NCI-H510A treated with DMSO at 0.1 percent for 48 hours (cell line): Measurements from ENCODE around the gene LBHD2.
"Not testable (repeated sequence)": the region's sequence is repeated elsewhere in the genome, so short reads cannot be mapped to it uniquely, and the experiment has no call there.

Experiments
- DNase-seq: peaks from one replicate; lab custom pipeline; 2025; lab: John Stamatoyannopoulos, UW

LBHD2 gene

DNA sequence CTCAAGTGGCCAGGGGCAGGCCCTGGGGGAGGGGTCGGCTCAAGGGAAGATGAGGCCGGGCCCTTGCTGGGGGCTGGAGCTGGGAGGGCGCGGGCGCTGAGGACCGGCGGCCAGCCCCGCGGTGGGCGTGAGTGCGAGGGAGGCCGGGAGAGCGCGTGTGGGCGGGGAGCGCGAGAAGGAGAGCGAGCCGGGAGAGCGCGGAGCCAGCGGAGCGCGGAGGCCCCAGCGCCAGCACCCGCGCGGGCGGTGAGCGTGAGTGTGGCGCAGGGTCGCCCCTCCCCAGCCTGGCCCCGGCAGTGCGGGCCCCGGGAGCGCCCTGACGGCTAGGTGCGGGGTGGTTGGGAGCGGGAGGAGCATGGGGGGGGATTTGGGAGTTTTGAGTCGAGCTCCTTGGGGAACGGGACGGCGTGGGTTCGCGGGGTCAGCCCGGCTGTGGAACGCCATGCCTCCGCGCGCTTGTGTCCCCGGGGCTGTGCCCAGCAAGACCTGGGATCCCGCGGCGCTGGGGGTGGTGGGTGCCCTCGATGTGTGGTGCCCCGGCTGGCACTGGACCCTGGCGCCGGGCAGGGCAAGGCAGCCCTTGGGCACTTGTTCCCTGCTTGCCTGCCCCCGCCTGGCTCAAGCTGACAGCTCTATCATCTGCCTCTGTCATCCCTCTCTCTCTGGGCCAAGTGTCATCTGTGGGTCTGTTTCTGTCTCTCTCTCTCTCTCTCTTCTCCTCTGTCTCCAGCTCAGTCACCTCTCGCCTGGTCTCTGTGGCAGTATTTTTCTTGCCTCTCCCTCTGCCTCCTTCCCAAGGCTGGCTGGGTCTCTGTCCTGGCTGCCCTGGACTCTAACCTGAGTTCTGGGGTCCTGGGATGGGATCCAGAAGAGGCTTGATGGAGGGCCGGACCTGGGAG lies at the start of gene LBHD2:
Gene LBHD2, plus strand, starts transcription at position 190 of the 899 bp plus-strand sequence. CDS start 1,803 bp downstream, outside the sequence.
- DNase-seq, result no peak

DNA sequence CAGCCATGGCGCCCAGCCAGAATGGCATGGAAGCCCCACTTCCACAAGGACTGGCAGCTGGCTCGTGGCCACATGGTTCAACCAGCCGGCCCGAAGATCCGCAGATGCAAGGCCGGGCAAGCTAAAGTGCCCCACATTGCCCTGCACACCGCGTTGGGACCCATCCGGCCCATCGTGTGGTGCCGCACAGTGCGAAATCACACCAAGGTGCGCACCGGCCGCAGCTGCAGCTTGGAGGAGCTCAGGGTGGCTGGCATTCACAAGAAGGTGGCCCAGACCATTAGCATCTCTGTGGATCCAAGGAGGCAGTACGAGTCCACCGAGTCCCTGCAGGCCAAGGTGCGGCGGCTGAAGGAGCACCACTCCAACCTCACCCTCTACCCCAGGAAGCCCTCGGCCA lies 42.5 kb upstream of the LBHD2 start:
- no peak for DNase-seq

DNA sequence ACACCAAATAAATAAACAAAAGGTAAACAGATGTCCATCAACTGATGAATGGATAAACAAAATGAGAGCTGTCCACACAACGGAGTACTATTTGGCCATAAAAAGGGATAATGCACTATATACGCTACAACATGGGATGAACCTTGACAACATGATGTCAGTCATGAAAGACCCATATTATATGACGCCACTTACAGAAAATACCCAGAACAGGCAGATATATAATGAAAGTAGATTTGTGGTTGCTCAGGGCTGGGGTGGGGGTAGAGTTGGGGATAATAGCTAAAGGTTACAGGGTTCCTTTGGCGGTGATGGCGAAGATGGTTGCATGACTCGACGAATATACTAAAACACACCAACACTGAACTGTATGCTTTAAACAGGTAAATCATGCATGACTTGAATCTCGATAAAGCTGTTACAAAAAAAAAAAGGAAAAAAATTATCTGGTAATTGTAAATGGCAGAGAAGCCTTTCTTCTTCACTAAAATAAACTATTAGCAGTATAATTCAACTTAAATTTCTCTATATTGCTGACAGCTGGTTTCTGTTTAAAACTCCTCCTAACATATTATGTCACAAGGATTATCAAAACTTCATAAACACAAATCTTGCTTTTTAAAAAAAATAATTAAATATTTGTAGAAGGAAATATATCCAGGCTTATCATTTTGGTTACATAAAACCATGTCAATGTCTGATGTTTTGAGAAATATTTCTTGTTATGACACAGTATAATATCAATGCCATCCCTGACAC lies 40.6 kb upstream of the LBHD2 start:
- no peak for DNase-seq

DNA sequence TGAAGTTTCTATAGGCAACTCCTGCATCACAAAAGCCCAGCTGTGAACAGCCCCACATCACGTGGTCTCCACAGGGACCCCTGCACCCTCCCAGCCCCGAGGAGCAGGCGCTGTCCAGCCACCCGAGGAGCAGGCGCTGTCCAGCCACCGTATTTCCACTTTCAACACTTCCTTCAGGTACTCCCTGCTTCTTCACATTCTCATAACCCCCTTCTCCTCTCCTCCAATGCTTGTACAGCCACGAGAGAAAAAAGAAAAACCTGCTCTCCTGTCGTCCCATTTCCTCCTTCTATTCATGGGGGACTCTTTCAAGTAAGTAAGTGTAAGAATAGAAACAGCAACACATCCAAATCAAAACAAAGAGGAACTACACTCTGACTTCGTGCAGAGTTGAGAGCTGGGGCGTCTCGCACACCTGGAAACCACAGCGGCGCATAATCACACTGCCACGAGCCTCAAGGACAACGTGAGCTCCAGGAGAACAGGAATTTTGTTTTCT lies 38.6 kb upstream of the LBHD2 start:
- no peak for DNase-seq

DNA sequence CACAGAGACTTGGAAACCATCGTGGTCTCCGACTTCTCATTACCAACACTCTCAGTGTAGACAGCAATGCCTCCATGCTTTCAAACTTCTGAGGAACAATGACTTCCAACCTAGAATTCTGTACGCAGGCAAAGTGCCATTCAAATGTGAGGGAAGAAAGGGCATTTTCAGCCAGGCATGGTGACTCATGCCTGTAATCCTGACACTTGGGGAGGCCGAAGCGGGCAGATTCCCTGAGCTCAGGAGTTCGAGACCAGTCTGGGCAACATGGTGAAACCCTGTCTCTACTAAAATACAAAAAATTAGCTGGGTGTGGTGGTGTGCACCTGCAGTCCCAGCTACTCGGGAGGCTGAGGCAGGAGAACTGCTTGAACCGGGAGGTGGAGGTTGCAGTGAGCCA lies 36.6 kb upstream of the LBHD2 start:
- DNase-seq, result not testable (repeated sequence)

DNA sequence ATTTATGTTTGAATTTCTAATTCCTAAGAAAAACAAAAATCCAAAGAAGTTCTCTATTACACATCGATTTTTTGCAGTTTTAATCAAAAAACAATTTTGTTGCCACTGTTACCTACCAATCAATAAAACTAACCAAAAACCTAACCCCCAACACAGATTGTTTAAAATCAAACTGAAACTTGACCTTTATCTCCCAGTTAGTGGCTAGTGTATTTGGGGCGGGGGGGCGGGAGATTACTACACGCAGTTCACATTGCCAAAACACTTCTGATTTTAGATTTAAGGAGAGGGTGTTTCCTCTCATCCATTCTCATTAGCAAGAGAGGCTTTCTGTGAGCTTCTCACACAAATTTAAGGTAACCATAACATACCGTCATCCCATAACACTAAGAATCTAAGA lies 33.1 kb upstream of the LBHD2 start:
- no peak for DNase-seq

DNA sequence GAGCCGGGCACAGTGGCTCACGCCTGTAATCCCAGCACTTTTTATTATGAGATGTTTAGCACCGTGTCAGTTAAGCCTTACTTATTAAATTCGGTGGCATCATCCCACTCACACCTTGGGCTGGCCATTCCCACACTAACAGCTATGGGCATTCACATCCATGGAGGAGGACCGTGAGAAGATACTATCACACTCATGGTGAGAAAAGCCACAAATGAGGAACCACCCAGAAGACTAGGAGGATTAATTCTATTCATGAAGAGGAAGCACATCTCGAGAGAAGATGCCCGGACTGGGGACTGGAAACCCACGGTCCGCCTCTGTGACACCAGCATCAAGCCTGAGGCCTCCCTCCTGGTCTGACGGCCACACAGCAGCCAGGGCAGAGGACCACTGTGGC lies 31.6 kb upstream of the LBHD2 start:
- DNase-seq, result no peak

DNA sequence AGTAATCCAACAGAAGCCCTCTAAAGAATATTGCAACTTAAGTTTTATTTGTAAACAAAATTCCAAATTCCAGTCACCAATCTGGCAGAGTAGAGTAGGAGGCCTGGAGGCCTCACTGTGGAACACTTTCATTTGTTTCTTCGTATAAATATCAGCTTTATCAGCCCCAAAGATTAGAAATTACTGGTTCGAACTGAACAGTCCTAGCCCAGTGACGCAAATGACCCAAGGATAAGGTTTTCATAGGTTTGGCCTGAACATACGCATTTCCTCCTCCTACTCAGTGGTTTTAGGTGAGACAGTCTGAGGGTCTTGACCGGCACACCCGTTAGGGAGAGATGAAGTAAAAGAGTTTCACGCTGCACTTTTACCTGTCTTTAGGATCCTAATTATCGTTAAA lies 28.3 kb upstream of the LBHD2 start:
- DNase-seq, result no peak

DNA sequence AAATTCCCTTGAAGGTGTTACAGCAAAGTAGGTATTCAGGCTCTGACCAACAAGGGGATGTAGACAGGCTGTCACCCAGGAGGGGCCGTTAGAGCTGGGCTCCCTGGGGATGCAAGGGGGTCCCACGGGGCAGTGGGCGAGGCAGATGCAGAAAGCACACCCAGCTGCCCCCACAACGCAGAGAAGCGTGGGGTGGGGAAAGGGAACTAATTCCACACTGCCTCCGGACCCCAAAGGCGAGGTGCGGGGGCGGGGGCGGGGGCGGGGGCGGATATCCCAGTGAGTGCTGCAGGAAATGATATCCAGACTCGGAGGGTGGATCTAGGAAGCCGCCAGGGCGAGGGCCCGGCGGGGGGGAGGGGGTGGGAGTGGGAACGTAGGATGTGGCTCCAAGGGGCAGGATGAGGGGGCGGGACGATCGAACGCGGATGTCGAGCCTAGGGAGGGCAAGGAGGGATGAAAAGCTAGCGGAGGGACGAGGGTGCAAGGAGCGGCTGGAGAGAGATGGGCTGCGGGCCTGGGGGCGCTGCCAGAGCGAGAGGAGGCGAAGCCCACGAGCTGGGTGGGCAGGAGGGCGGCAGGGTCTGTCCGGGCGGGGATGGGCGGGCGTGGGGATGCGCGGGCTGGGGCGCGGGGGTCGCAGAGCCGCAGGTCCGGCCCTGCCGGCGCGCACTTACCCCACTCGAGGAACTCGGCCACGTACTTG lies 27.5 kb upstream of the LBHD2 start:
- DNase-seq, result peak; percentile 23

DNA sequence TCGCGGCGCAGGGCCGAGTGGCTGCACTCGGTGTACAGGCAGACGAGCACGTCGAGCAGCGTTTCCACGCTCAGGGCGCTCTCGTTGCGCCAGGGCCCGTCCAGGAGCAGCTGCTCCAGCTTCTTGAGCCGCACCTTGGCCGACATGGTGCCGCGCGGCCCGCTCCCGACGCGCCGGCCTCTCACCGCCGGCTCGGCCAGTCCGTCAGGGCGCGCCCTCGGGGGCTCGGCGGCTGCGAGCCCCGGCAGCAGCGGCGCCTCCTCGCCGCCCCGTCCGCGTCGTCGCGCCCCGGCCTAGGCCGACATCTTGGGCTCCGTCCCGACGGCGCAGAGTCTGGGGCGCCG lies 27.0 kb upstream of the LBHD2 start:
- DNase-seq, result no peak

DNA sequence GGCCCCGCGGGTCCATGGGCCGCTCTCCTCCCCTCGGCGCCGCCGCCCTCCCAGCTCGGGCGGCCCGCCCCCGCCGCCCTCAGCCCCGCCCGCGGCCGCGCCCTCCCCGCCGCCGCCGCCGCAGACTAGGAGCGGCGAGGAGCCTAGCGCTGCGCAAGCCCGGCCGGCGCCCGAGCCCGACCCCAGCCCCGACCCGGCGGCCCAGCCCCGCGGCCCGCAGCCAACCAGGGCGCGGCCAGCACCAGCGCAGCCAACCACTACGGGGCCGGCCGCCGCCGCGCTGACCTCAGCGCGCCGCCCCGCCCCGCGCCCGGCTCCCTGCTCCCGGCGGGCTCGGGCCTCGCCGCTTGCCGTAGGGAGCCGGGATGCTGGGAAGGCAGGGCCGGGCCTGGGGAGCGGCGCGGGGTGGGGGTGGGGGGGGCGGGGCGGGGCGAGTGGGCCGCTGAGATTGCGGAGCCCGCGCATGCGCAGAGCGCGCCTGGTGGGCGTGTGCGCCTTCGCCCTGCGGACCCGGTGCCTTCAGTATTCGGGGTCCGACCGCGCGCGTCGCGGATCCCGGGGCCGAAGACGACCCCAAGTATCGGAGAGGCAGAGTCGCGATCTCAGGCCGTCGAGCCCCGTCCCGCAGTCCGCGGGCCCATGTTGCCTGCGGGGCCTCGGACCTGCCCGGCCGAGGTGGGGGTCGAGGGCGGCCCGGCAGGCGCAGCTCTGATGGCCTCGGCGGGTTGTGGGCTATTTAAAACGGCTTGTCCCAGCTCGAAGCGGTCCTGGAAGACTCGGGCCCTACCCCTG lies 26.4 kb upstream of the LBHD2 start, which contains the start of gene CDC42BPB:
Gene CDC42BPB, minus strand, starts transcription at position 178 of the 792 bp plus-strand sequence. CDS start 376 bp downstream, outside the sequence.
- DNase-seq, result peak; percentile 74

DNA sequence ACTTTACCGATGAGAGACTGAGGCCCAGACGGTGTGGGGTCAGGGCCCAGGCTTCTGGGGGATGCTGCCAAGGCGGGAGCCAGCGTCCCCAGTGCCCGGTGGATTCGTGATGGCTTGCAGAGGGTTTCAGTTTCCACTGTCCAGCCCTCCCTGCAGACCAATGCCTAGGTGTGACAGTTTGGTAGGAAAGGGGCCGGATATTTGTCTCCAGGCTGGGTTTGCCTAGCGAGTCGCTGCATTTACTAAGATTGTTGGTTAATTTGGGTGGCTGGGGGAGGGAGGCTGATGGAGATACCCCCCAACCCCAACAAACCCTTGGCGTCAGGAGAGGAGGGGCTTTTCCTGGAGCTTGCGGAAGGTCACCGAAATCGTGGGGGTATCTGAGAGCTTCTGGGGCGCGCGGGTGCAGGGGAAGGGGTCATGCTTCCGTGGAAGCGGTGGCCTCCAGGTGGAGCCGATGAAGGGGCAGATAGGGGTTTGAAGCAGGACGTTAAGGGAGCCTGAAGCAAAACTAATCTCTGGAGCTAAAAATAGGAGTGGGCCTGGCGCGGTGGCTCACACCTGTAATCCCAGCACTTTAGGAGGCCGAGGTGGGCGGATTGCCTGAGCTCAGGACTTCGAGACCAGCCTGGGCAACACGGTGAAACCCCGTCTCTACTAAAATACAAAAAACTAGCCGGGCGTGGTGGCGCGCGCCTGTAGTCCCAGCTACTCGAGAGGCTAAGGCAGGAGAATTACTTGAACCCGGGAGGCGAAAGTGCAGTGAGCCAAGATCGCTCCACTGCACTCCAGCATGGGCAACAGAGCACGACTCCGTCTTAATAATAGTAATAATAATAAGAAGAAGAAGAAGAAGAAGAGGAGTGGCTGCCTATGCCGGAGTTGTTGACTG lies 25.6 kb upstream of the LBHD2 start:
- DNase-seq, result no peak

DNA sequence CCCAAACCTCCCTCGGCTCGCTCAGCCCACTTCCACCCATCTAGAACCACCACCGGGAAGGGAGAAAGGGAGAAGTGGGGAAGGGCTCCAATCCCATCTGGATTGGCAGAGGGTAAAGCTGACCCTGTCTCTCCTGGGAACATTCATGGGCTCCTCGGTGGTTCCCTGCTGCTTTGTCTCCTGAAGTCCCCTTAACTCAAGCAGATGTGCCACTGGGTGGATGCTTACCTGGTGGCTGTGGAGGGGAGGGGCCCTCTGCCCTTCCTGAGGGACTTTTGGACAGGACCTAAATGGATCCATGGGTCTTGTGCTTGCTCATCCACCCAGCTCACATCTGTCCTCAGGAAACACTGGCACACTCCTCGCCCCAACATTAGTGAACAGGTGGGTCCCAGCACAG lies 24.5 kb upstream of the LBHD2 start:
- DNase-seq, result no peak

DNA sequence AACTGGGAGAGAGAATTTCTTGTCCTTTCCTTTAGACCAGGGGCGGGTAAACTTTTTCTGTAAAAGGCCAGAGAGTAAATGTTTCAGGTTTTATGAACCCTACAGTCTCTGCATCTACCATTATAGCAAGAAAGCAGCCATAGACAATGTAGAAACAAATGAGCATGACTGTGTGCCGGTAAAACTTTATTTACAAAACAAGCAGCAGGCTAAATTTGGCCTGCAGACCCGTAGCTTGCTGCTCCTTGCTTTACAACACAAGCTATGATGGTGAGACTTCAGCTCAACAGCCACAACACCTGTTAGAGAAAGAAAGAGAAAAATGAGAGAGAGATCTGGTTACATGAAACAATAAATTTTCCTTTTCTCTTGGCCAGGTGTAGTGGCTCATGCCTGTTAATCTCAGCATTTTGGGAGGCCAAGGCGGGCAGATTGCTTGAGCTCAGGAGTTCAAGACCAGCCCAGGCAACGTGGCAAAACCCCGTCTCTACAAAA lies 22.5 kb upstream of the LBHD2 start:
- DNase-seq, result no peak

DNA sequence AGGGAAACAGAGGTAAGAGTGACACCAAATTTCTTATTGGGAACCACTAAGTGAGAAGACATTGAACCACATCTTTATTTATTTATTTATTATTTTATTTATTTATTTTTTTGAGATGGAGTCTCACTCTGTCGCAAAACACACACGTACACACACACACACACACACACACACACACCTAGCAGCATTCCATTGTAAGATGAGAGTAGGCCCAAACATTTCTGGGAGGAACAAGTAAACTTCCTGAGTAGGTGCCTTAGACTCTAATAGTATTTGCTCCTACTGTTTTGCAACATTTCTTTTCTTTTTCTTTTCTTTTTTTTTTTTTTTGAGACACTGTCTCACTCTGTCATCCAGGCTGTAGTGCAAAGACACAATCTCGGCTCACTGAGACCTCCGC lies 19.6 kb upstream of the LBHD2 start:
- DNase-seq, result no peak

DNA sequence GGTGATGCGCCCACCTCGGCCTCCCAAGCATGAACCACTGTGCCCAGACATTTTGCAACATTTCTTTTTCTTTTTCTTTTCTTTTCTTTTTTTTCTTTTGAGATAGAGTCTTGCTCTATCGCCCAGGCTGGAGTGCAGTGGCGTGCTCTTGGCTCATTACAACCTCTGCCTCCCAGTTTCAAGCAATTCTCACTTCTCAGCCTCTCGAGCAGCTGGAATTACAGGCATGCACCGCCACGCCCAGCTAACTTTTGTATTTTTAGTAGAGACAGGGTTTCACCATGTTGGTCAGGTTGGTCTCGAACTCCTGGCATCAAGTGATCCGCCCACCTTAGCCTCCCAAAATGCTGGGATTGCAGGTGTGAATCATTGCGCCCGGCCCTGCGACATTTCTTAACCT lies 19.0 kb upstream of the LBHD2 start:
- no peak for DNase-seq

DNA sequence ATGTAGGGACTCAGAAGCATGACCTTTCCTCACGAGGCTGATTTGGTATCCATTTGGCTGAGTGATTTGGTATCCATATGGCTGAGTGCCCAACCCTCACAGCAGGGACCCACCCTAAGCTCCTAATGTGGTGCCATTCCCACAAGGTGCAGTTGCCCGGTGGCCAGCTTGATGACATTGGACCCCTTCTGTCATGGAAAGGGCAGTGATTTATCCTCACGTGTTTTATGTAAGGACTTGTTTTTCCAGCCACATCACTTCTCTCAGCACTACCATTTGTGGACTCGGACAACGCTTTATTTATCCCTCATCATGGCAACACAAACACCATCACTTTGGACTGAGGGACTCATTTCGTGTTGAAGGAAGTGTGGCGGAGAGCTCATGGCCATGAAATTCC lies 18.1 kb upstream of the LBHD2 start:
- DNase-seq, result no peak

DNA sequence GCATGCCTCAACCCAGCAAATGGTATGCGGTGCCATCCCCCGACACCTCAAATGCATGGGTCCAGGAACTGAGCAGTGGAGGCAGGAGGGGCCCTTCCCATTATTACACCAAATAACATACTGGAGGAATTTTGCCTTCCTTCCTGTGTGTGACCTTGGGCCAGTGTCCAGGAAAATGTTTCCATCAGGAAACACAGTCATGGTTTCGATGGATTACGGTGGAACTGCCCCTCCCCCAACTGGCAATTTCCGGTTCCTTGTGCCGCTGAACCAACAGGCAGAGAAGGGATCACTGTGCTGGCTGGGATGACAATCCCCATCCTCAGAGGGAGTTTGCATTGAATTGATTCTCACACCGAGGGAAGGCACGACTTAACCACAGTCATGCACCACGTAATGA lies 17.6 kb upstream of the LBHD2 start:
- DNase-seq, result no peak

DNA sequence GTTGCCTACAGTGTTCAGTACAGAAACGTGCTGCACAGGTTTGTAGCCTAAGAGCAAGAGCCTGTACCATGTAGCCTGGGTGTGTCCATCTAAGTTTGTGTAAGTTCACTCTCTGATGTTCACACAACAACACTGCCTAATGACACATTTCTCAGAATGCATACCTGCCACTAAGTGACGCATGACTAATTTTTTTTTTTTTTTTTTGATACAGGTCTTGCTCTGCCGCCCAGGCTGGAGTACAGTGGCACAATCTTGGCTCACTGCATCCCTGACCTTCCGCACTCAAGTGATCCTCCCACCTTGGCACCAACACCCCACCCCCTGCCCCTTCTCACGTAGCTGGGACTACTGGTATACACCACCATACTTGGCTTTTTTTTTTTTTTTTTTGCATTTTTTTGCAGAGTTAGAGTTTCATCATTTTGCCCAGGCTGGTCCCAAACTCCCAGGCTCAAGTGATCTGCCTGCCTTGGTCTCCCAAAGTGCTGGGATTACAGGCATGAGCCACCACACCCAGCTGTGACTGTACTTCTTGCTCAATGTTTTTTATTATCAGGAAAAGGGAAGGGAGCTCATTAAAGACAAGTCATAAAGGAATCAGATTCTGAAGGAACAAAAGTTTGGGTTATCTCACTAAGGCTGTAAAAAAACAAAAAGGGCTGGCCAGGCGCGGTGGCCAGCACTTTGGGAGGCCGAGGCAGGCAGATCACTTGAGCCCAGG lies 16.6 kb upstream of the LBHD2 start:
- no peak for DNase-seq
